Measurements from ENCODE around the gene PPP2R2C. TPM values are rescaled to one million over a fixed set of nuclear protein-coding genes. Genes with fewer than 3 reads are reported as not detected.

Gene PPP2R2C
- total and polyA plus RNA-seq, 2 of the 4 experiments (the other 2 are of a cell fraction) = 0.03 TPM; not detected in 1

GRCh38 chr4:6443035-6444023 lies 29.1 kb downstream of the PPP2R2C start:
- no TSS peak for BruUV-seq (replicated peaks)
- intact Hi-C loops (cut with micrococcal nuclease) = no loop called here
- in situ Hi-C loops (cut with MboI; ENCODE audit: low sequenced_read_pairs) = loop anchor here (25.0 kb wide), 1 partner anchor 406 kb away; no protein-coding TSS in a partner anchor

More at GRCh38 chr4:6443035-6444023, 29.1 kb downstream of the PPP2R2C start:
- no peak overlapping the region for H3K23ac ChIP-seq (ENCODE audit: low read depth, low read length)
- H4K8ac ChIP-seq (ENCODE audit: low read depth in 2 of 2, low read length in 2 of 2) = no peak overlapping the region
- no peak overlapping the region for H3K18ac ChIP-seq (ENCODE audit: low read depth, low read length)
- POLR2A ChIA-PET (ENCODE audit: unreplicated experiment) = no interaction called here
- H3K36me3 ChIP-seq (ENCODE audit: control insufficient read depth, insufficient read depth, low read length) = no peaks in the 10 kb centered on the region
- no peak overlapping the region for H3K4ac ChIP-seq (ENCODE audit: low read depth, low read length)
- H3K27ac ChIP-seq (ENCODE audit: insufficient read depth, low read length) = no peak overlapping the region
- H3K56ac ChIP-seq (ENCODE audit: extremely low read depth, insufficient read depth, low read length) = no peak overlapping the region
- no peaks in the 10 kb centered on the region for H3K9me1 ChIP-seq (ENCODE audit: insufficient read depth, low read length)
- H3K27me3 ChIP-seq (ENCODE audit: control insufficient read depth, insufficient read depth, low read length) = peaks cover 14% of the 10 kb centered on the region; the same call in 1 of the 2 replicates
- no peak overlapping the region for H4K5ac ChIP-seq (ENCODE audit: low read depth, low read length)
- H3K4me1 ChIP-seq (ENCODE audit: control insufficient read depth, insufficient read depth, low read length) = no peaks in the 10 kb centered on the region
- H2AK5ac ChIP-seq (ENCODE audit: low read depth, low read length) = no peak overlapping the region
- H2BK5ac ChIP-seq (ENCODE audit: low read depth, low read length, poor library complexity, severe bottlenecking) = no peak overlapping the region
- CTCF ChIA-PET = no interaction called here
- H3K4me2 ChIP-seq (ENCODE audit: low read depth, low read length) = no peak overlapping the region
- no peak overlapping the region for H2BK120ac ChIP-seq (ENCODE audit: low read depth, low read length)
- H2AFZ ChIP-seq (replicated peaks; ENCODE audit: low read length, poor library complexity) = no peak overlapping the region
- H3K79me1 ChIP-seq (ENCODE audit: low read depth in 1 of 2, low read length in 2 of 2) = no peaks in the 10 kb centered on the region
- H3K4me3 ChIP-seq (ENCODE audit: insufficient read depth, low read depth, low read length) = no peak overlapping the region
- TF ChIP-seq NFE2L2 (IDR thresholded peaks at IDR 0.05; ENCODE audit: low read depth, low read length) (no peak), SMC3 (IDR thresholded peaks at IDR 0.05; ENCODE audit: low read depth, low read length) (no peak), CHD1 (IDR thresholded peaks at IDR 0.05; ENCODE audit: low read depth, low read length) (no peak), MXI1 (IDR thresholded peaks at IDR 0.05; ENCODE audit: borderline replicate concordance, low read depth, low read length) (no peak)
- H2BK20ac ChIP-seq (ENCODE audit: low read depth, low read length) = no peak overlapping the region
- H2BK15ac ChIP-seq (ENCODE audit: low read depth, low read length) = no peak overlapping the region
- dilution Hi-C loops (cut with HindIII; ENCODE audit: low sequenced_read_pairs, unreplicated experiment) = no loop called here
- no peak for ATAC-seq (ENCODE audit: low read depth)
- DNase-seq = no peak
- H3K14ac ChIP-seq (replicated peaks; ENCODE audit: low read depth, low read length) = no peak overlapping the region
- no peaks in the 10 kb centered on the region for H4K20me1 ChIP-seq (ENCODE audit: insufficient read depth, low read length)
- no peak overlapping the region for H3K9ac ChIP-seq (ENCODE audit: low read depth, low read length)
- WGBS, 2 experiments (ENCODE audit: extremely low coverage in 2 of 2, insufficient read length in 1 of 2) = 75% methylated on average over 11 of the region's 21 CpGs; no CpG with 5 or more reads in 1 of the 2 experiments
- H3K9me3 ChIP-seq (ENCODE audit: control insufficient read depth, insufficient read depth, low read length) = no peaks in the 10 kb centered on the region
- H4K91ac ChIP-seq (ENCODE audit: insufficient read depth, low read depth, low read length) = no peak overlapping the region
- no peak overlapping the region for H2AK9ac ChIP-seq (replicated peaks; ENCODE audit: low read depth, low read length, poor library complexity)

Measured in IMR-90 (cell line).